HFF-Myc (cell line): Measurements from ENCODE around the gene SLC48A1.
A peak's percentile ranks its signal among the peaks of the same experiment; 100 is the strongest.

Source experiments
- DNase-seq: peaks from one replicate; pipeline ENCODE4 v3.0.0-alpha.2; 2011; ENCODE audit warnings: low read depth; ENCODE audit errors: extremely low read depth
- H3K4me3 ChIP-seq: replicated peaks from 2 replicates; pipeline ENCODE4 v1.5.1; 2011; ENCODE audit warnings: low read depth, mild to moderate bottlenecking, control low read depth, low read length
- TF ChIP-seq, protein P1 (sequence below): IDR thresholded peaks from 2 replicates; pipeline ENCODE4 v1.5.1; 2012; ENCODE audit warnings: mild to moderate bottlenecking, low read depth, low read length, control low read depth; ENCODE audit errors: missing control alignments

Gene SLC48A1

DNA sequence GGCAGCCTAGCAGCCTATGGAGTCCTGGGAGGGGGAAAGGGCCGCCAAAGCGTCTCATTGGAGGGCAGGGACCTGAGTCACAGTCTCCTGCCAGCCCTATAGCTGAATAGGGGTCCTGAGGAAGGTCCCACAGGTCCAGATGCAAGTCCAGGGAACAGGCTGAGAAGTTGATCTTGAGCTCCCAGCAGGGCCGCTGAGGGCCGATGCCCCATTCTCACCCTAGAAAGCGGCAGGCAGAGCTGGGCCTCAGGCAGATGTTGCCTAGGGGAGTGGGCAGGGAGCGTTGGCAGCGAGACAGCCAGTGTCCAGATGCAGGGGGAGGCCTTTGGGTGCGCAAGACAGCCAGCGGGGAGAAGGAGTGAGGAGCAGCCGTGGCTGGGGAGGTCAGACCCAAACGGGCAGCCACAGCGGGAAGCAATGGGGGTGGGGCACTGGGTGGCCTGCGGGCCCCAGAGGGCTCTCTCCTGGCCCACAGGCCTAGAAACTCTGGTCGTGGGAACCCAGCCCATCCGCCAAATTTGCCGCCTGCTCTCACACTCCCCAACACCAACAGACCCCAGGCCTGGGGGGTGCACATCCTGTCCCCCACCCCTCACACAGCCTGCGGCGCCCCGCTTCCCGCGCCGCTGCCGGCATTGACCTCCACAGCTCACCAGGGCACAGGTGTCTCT is 45.6 kb downstream of the SLC48A1 start:
- no peak for DNase-seq
- TF ChIP-seq, protein P1, sequence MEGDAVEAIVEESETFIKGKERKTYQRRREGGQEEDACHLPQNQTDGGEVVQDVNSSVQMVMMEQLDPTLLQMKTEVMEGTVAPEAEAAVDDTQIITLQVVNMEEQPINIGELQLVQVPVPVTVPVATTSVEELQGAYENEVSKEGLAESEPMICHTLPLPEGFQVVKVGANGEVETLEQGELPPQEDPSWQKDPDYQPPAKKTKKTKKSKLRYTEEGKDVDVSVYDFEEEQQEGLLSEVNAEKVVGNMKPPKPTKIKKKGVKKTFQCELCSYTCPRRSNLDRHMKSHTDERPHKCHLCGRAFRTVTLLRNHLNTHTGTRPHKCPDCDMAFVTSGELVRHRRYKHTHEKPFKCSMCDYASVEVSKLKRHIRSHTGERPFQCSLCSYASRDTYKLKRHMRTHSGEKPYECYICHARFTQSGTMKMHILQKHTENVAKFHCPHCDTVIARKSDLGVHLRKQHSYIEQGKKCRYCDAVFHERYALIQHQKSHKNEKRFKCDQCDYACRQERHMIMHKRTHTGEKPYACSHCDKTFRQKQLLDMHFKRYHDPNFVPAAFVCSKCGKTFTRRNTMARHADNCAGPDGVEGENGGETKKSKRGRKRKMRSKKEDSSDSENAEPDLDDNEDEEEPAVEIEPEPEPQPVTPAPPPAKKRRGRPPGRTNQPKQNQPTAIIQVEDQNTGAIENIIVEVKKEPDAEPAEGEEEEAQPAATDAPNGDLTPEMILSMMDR = no peak
- H3K4me3 ChIP-seq = peak overlapping the region; percentile 91

DNA sequence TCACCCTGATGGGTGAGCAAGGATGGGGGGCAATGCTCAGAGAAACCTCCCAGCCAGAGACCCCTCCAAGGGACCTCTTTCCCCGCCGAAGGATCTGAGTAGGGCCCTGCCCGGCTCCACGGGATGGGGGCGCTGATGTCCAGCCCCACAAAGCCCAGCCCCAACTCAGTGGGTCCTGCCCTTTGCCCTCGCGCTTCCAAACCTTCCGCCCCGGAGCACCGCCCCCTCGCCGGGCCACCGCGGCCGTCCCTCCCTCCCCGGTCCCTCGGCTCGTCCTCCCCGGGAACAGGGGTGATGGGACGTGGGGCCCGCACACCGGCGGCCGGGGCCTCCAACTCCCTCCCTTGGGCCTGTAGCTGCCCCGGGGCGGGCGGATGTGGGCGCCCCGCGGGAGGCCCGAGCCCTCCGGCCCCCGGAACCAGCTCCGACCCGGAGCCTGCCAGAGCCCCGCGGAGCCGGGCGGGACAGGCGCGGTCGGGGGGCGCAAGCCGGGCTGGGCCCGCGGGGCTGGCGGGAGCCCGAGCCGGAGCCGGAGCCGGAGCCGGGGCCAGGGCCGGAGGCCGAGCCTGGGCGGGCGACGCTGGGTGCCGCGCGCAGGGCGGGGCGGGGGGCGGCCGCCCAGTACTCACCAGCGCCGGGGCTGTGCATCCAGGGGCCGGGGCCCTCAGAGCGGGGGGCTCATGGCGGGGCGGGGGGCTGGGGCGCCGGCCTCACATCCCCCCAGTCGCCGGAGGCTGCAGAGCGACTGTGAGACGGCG is 46.3 kb downstream of the SLC48A1 start:
- TF ChIP-seq, protein P1 = peak; percentile 30
- H3K4me3 ChIP-seq = peak overlapping the region; percentile 91
- no peak for DNase-seq

DNA sequence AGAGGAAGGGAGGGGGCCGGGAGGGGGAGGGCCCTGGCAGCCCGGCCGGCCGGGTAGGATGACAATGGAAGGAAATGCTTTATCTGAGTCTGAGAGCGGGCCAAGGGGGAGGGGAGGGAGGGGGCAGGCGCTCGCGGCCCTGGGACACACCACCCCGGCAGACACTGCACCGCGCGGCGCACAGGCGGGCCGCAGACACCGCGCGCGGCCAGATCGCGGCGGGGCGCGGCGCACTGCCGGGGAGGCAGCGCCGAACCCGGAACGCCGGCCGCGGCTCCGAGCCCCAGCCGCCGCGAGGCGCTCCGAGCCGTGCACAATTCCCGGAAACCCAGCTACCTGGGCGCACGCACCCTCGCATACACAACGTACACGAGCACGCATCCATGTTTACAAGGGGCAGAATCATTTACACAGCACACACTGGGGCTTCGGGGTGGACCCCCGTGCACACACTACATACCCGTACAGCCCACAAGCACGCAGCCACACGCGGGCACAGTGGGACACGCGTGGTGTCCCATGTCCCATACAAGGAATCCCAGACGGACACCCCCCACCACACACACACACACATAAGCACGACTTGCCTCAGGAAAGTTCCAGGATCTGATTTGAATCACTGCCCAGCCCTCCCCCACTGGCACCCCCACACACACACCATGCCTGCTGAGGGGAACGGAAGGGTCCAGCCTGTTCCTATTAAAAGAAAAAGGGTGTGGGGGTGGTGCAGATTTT is 47.0 kb downstream of the SLC48A1 start, which contains the start of gene HDAC7:
HDAC7 (minus strand) TSS at position 8 of the 735 bp plus-strand sequence. CDS start 118 bp downstream, outside the sequence.
- no peak for DNase-seq
- TF ChIP-seq, protein P1 = no peak
- H3K4me3 ChIP-seq = peak within 1 kb of the TSS; percentile 91

DNA sequence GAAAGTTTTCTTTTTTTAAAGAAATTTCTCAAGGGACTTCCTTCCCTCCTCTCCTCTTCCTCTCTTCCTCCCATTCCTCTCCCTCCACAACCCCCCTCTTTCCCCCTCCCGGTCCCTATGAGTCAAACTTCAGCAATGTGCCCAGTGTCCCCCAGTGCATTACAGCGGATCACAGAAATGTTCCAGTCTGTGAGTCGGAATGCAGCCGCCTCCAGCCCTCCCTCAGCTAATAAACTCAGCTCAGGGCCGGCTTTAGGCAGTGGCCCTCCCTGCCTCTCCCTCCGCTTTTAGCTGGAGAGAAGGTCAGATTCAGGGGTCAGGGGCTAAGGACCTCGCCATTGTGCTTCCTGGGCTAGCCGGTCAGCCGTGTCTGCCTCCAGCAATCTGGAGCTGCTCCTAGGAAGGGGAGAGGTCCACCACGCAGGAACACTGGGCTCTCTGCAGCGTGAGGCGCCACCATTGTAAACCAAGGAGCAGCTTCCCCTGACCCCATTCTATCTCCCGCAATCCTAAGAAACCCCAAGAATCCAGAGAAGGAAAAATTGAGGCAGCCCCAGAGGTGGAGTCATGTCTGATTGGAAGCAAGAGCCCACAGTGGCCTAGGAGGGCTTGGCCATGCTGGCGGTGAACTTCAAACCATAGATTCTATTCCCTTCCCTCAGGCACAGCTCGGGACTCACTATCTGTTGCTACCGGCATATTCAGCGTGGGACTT is 47.8 kb downstream of the SLC48A1 start:
- TF ChIP-seq, protein P1 = no peak
- peak; percentile 97 for DNase-seq
- H3K4me3 ChIP-seq = peak overlapping the region; percentile 91

DNA sequence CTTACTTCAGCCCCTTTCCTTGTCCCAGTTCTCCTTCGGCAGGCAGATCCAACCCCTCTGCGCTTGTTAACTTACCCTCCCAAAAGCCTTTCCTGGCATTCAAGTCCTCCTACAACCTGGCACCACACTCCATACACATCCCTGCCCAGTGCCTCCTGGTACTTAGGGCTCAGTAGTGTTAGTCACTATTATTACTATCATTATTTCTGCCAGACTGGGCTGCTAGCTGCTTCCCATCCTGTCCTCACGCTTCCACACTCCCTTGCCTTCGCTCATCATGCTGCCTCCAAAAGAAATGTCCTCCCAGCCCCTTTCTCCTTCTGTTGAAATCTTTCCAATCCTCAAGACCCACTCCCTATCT is 48.3 kb downstream of the SLC48A1 start:
- no peak overlapping the region for H3K4me3 ChIP-seq
- DNase-seq = no peak
- TF ChIP-seq, protein P1 = no peak

DNA sequence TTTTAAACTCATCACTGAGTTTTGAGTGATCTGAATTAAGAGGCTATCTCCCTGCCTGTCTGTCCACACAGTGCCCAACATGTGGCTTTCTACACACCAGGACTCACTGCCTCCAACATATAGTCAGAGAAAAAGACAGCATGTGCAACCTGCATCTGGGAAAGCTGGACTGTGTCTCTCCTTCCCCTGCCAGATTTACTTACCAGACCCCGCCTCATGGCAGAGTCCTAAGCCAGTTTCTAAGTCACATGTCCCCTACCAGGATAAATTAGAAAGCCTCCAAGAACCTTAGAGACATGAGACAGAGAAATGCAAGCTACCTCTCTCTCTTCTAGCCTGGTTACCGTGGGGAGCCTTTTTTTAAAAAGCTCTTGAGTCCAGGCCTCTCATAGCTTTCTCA is 49.4 kb downstream of the SLC48A1 start:
- TF ChIP-seq, protein P1 = no peak
- DNase-seq = no peak
- no peak overlapping the region for H3K4me3 ChIP-seq
